GM12878 (cell line): ENCODE results near the gene TMEM140. TPM values are rescaled to one million over a fixed set of nuclear protein-coding genes. Genes with fewer than 3 reads are reported as not detected.

ENCODE experiments used
- ATAC-seq: fragments of 200-7000 bp; cut with Tn5 transposase; 3 replicates; pipeline ENCODE4 v1.9.1; 2020; ENCODE audit warnings: mild to moderate bottlenecking, moderate library complexity
- BruUV-seq: library from RNA; stranded (reverse); fragments of 400-500 nt; replicated peaks from 2 replicates; lab custom pipeline; 2021; lab: Mats Ljungman, UMichigan
- CTCF ChIA-PET: fragments of 300-600 bp; sonication (Branson Sonifier 250); formaldehyde crosslinking; extraction: SDS; loops from one replicate; lab custom pipeline; 2021; ENCODE audit warnings: inconsistent platforms; lab: Yijun Ruan, JAX
- POLR2A ChIA-PET: fragments of 350-600 bp; formaldehyde crosslinking; extraction: SDS; loops from one replicate; lab custom pipeline; 2021; ENCODE audit warnings: inconsistent platforms; lab: Charles Lee
- RAD21 ChIA-PET: fragments of 300-600 bp; sonication (Branson Sonifier 250); formaldehyde crosslinking; loops from one replicate; lab custom pipeline; 2023; ENCODE audit warnings: antibody characterized with exemption; ENCODE audit not compliant: unreplicated experiment; lab: Charles Lee
- SMC1A ChIA-PET: fragments of 300-600 bp; sonication (Branson Sonifier 250); formaldehyde crosslinking; loops from one replicate; lab custom pipeline; 2023; ENCODE audit not compliant: unreplicated experiment, uncharacterized antibody; lab: Charles Lee
- DNase-seq: peaks from one replicate; pipeline ENCODE4 v3.0.0-alpha.2; 2011; ENCODE audit warnings: low read depth, low spot score
- FAIRE-seq: peaks from 3 replicates; lab custom pipeline; 2011; peaks lifted over from hg19 to GRCh38; lab: Jason Lieb, UNC
- H2AFZ ChIP-seq: 2 replicates; pipeline ENCODE4 v1.6.0; 2011; ENCODE audit warnings: low read depth, low read length, control low read depth; ENCODE audit not compliant: control insufficient read depth
- H3K27ac ChIP-seq: 2 replicates; pipeline ENCODE4 v1.5.1; 2011; ENCODE audit warnings: control low read depth; ENCODE audit not compliant: control insufficient read depth, insufficient read depth
- H3K27me3 ChIP-seq, 2 experiments: replicated peaks in 1 of 2; 2 replicates each; pipeline versions ENCODE4 v1.6.0 to v1.6.1; 2011; ENCODE audit warnings: low read length in 1 of 2; ENCODE audit not compliant: control insufficient read depth in 2 of 2, insufficient read depth in 2 of 2
- H3K36me3 ChIP-seq, 2 experiments: 2 replicates each; pipeline ENCODE4 v1.5.1; 2011; ENCODE audit warnings: low read length in 1 of 2; ENCODE audit not compliant: control insufficient read depth in 2 of 2, insufficient read depth in 2 of 2
- H3K4me1 ChIP-seq: 2 replicates; pipeline ENCODE4 v1.6.1; 2011; ENCODE audit warnings: mild to moderate bottlenecking, low read length, moderate library complexity, mixed read lengths; ENCODE audit not compliant: control insufficient read depth, insufficient read depth
- H3K4me2 ChIP-seq: 2 replicates; pipeline ENCODE4 v1.6.0; 2011; ENCODE audit warnings: control low read depth; ENCODE audit not compliant: control insufficient read depth, insufficient read depth
- H3K4me3 ChIP-seq: fragments of 200-600 bp; sonication (generic); 2 replicates; pipeline ENCODE4 v1.5.1; 2016
- H3K79me2 ChIP-seq: 2 replicates; pipeline ENCODE4 v1.6.0; 2011; ENCODE audit warnings: low read length; ENCODE audit not compliant: control insufficient read depth, insufficient read depth
- H3K9ac ChIP-seq: 2 replicates; pipeline ENCODE4 v1.8.0; 2011; ENCODE audit warnings: low read length, control low read depth, mixed read lengths; ENCODE audit not compliant: control insufficient read depth, insufficient read depth
- H3K9me3 ChIP-seq: replicated peaks from 3 replicates; pipeline ENCODE4 v1.5.1; 2011; ENCODE audit warnings: mild to moderate bottlenecking, low read length; ENCODE audit not compliant: control insufficient read depth, insufficient read depth
- H4K20me1 ChIP-seq: 2 replicates; pipeline ENCODE4 v1.6.0; 2011; ENCODE audit not compliant: control insufficient read depth, insufficient read depth
- EED ChIP-seq: sonication (generic); IDR thresholded peaks from 2 replicates; pipeline ENCODE4 v1.6.1; 2016; ENCODE audit warnings: antibody characterized with exemption, low read depth
- IKZF1 ChIP-seq: fragments of 450-650 bp; conservative IDR thresholded peaks from 2 replicates; pipeline ENCODE4 v1.6.1; 2017; ENCODE audit warnings: antibody characterized with exemption, mild to moderate bottlenecking
- MEF2B ChIP-seq: fragments of 450-650 bp; IDR thresholded peaks from 2 replicates; pipeline ENCODE4 v1.6.1; 2018; ENCODE audit warnings: mild to moderate bottlenecking, moderate library complexity; ENCODE audit not compliant: partially characterized antibody, poor library complexity, severe bottlenecking
- NFIC ChIP-seq: IDR thresholded peaks from 2 replicates; pipeline ENCODE4 v1.6.1; 2012; ENCODE audit warnings: low read depth, mild to moderate bottlenecking, inconsistent platforms, low read length, moderate library complexity
- POLR2AphosphoS5 ChIP-seq: IDR thresholded peaks from 2 replicates; pipeline ENCODE4 v1.6.1; 2011; ENCODE audit warnings: mild to moderate bottlenecking, low read length, inconsistent platforms
- SPI1 ChIP-seq: IDR thresholded peaks from 2 replicates; pipeline ENCODE4 v1.6.1; 2011; ENCODE audit warnings: low read depth, mild to moderate bottlenecking, low read length, moderate library complexity, borderline replicate concordance; ENCODE audit not compliant: insufficient read depth
- ZNF622 ChIP-seq: fragments of 450-650 bp; IDR thresholded peaks from 2 replicates; pipeline ENCODE4 v1.6.1; 2017; ENCODE audit warnings: mild to moderate bottlenecking, inconsistent platforms
- ZNF687 ChIP-seq: fragments of 450-650 bp; IDR thresholded peaks from 2 replicates; pipeline ENCODE4 v1.6.1; 2017; ENCODE audit warnings: mild to moderate bottlenecking, moderate library complexity
- WGBS: methylation state at CpG from one replicate; pipeline ENCODE4 v1.1.6; 2016; ENCODE audit warnings: low lambda C conversion rate; ENCODE audit not compliant: insufficient replicate concordance, insufficient coverage; ENCODE audit errors: missing lambda C conversion rate; 5-methylcytosine and 5-hydroxymethylcytosine counted together
- in situ Hi-C: fragments of 300-500 bp; cut with MboI; formaldehyde crosslinking; loops from 9 replicates; pipeline ENCODE4 v1.14.3; 2018; ENCODE audit warnings: mixed read lengths
- intact Hi-C: fragments of 100-400 bp; cut with micrococcal nuclease; formaldehyde crosslinking; loops from one replicate; pipeline ENCODE4 v1.14.2; 2022; ENCODE audit not compliant: unreplicated experiment
- polyA plus RNA-seq, 11 experiments: library from polyadenylated mRNA; depleted of rRNA in 4 of 11; unstranded in 6 of 11; stranded (reverse) in 5 of 11; fragments of >200 nt; fragmentation: Nextera tagmentation in 4 of 11; fragmentation: Illumina TruSeq in 1 of 11; extraction: Ambion mirVana in 4 of 11; extraction: Trizol in 1 of 11; gene quantifications; 1 replicate in 1 of 11; 2 replicates in 10 of 11; pipeline versions ENCODE4 v1.2.1 to v1.2.3, GENCODE V29; 2011 to 2016; ENCODE audit warnings: inconsistent platforms in 2 of 11, missing spikeins in 2 of 11, low read depth in 1 of 11
- total RNA-seq, 4 experiments: library from RNA; depleted of rRNA in 3 of 4; stranded (reverse); fragments of >200 nt in 3 of 4; fragmentation: Illumina TruSeq in 1 of 4; extraction: Trizol in 1 of 4; gene quantifications; 2 replicates each; pipeline versions ENCODE4 v1.2.1 to v1.2.3, GENCODE V29; 2013 to 2021
- TF ChIP-seq, protein P1 (sequence below): fragments of 150-350 bp; IDR thresholded peaks from 2 replicates; pipeline ENCODE4 v1.6.1; 2016; ENCODE audit warnings: low read depth, low read length
- TF ChIP-seq, protein P2 (sequence below): fragments of 450-650 bp; IDR thresholded peaks from 2 replicates; pipeline ENCODE4 v1.6.1; 2016; ENCODE audit warnings: mild to moderate bottlenecking, moderate library complexity, borderline replicate concordance

TMEM140 gene
- total and polyA plus RNA-seq, 10 of the 15 experiments (the other 5 are each of a cell fraction or from before 2014, with no cell fraction given): 0.85 to 20.7 (median 3.3) TPM

DNA sequence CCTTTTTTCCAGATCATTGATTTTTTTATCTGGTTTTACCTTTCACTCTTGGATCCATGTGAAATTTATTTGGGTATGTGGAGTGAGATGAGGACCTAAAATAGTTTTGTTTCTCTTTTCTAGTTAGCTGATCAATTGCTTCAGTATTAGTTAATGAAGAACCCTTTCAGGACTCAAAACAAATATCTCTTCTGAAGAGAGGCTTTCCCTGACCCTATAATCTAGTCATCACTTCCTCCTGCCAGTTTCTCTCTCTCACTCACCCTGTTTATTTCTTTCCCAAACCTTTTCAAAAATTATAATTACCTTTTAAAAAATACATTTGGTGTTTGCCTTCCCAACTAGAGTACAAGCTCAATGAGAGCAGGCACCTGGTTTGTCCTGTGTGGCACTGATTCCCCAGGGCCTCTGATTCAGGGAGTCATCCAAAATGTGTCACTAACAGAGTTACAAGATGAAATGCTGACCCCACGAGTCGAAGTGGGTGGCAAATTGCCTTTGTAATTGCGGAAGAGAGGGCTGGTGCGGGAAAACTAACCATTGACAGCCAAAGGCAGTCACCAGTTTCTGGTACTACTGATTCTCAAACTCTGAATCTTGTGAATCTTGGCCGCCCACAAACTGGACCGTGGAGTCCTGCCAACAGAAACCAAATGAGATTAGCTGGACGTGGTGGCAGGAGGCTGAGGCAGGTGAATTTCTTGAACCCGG, 2.4 kb downstream of the TMEM140 start:
- ChIA-PET POLR2A (interaction anchor here (0.9 to 9.3 kb wide), 7 partner anchors 15 to 161 kb away, joined by 3 to 169 read pairs (median 4); partner anchors contain the start of genes AGBL3 and CYREN), RAD21 (interaction anchor here (0.8 to 7.3 kb wide), 10 partner anchors 11 to 519 kb away, joined by 3 to 154 read pairs (median 8); partner anchors contain the start of genes AGBL3 and CYREN), CTCF (interaction anchor here (0.8 to 6.8 kb wide), 7 partner anchors 10 to 163 kb away, joined by 3 to 86 read pairs (median 10); partner anchors contain the start of genes AGBL3 and CYREN), SMC1A (interaction anchor here (0.6 to 12.4 kb wide), 13 partner anchors 8 to 1279 kb away, joined by 3 to 293 read pairs (median 4); partner anchors contain the start of genes AGBL3 and CYREN)
- H4K20me1 ChIP-seq: no peaks in the 10 kb centered on the region
- 77% methylated on average over 8 of the region's 8 CpGs for WGBS
- peak overlapping the region; percentile 73 for H3K4me2 ChIP-seq
- in situ Hi-C loops (no loop called here), intact Hi-C loops (no loop called here)
- no TSS peak for BruUV-seq
- no peak overlapping the region for H2AFZ ChIP-seq
- H3K79me2 ChIP-seq: peaks cover 39% of the 10 kb centered on the region
- H3K27ac ChIP-seq: peak overlapping the region; percentile 73
- H3K27me3 ChIP-seq: no peaks in the 10 kb centered on the region
- peak overlapping the region; percentile 42; the same call in 1 of the 2 replicates for H3K9ac ChIP-seq
- H3K9me3 ChIP-seq: peaks cover 3% of the 10 kb centered on the region
- DNase-seq: no peak
- peak overlapping the region; percentile 67 for H3K4me3 ChIP-seq
- peaks cover 26% of the 10 kb centered on the region for H3K4me1 ChIP-seq
- no peak for FAIRE-seq
- ATAC-seq: no peak
- no peaks in the 10 kb centered on the region for H3K36me3 ChIP-seq
- TF ChIP-seq SPI1 (peak; percentile 51; the same call in 1 of the 2 replicates), IKZF1 (peak; percentile 45; the same call in 1 of the 2 replicates), NFIC (no peak), EED (no peak), ZNF622 (no peak), ZNF687 (0 out of 2 replicates have a peak, but pooled peaks have one; percentile 29), POLR2AphosphoS5 (no peak), MEF2B (peak; percentile 36)
- TF ChIP-seq, protein P1, sequence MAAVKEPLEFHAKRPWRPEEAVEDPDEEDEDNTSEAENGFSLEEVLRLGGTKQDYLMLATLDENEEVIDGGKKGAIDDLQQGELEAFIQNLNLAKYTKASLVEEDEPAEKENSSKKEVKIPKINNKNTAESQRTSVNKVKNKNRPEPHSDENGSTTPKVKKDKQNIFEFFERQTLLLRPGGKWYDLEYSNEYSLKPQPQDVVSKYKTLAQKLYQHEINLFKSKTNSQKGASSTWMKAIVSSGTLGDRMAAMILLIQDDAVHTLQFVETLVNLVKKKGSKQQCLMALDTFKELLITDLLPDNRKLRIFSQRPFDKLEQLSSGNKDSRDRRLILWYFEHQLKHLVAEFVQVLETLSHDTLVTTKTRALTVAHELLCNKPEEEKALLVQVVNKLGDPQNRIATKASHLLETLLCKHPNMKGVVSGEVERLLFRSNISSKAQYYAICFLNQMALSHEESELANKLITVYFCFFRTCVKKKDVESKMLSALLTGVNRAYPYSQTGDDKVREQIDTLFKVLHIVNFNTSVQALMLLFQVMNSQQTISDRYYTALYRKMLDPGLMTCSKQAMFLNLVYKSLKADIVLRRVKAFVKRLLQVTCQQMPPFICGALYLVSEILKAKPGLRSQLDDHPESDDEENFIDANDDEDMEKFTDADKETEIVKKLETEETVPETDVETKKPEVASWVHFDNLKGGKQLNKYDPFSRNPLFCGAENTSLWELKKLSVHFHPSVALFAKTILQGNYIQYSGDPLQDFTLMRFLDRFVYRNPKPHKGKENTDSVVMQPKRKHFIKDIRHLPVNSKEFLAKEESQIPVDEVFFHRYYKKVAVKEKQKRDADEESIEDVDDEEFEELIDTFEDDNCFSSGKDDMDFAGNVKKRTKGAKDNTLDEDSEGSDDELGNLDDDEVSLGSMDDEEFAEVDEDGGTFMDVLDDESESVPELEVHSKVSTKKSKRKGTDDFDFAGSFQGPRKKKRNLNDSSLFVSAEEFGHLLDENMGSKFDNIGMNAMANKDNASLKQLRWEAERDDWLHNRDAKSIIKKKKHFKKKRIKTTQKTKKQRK: no peak
- TF ChIP-seq, protein P2, sequence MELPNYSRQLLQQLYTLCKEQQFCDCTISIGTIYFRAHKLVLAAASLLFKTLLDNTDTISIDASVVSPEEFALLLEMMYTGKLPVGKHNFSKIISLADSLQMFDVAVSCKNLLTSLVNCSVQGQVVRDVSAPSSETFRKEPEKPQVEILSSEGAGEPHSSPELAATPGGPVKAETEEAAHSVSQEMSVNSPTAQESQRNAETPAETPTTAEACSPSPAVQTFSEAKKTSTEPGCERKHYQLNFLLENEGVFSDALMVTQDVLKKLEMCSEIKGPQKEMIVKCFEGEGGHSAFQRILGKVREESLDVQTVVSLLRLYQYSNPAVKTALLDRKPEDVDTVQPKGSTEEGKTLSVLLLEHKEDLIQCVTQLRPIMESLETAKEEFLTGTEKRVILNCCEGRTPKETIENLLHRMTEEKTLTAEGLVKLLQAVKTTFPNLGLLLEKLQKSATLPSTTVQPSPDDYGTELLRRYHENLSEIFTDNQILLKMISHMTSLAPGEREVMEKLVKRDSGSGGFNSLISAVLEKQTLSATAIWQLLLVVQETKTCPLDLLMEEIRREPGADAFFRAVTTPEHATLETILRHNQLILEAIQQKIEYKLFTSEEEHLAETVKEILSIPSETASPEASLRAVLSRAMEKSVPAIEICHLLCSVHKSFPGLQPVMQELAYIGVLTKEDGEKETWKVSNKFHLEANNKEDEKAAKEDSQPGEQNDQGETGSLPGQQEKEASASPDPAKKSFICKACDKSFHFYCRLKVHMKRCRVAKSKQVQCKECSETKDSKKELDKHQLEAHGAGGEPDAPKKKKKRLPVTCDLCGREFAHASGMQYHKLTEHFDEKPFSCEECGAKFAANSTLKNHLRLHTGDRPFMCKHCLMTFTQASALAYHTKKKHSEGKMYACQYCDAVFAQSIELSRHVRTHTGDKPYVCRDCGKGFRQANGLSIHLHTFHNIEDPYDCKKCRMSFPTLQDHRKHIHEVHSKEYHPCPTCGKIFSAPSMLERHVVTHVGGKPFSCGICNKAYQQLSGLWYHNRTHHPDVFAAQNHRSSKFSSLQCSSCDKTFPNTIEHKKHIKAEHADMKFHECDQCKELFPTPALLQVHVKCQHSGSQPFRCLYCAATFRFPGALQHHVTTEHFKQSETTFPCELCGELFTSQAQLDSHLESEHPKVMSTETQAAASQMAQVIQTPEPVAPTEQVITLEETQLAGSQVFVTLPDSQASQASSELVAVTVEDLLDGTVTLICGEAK: peak; percentile 37; the same call in 1 of the 2 replicates
